ENCODE data around the gene ZNF324. TPM values are rescaled to one million over a fixed set of nuclear protein-coding genes. Genes with fewer than 3 reads are reported as not detected.

Gene ZNF324
- polyA plus RNA-seq, 1 of the 3 experiments (the other 2 are of a cell fraction), result 5.6 TPM

DNA sequence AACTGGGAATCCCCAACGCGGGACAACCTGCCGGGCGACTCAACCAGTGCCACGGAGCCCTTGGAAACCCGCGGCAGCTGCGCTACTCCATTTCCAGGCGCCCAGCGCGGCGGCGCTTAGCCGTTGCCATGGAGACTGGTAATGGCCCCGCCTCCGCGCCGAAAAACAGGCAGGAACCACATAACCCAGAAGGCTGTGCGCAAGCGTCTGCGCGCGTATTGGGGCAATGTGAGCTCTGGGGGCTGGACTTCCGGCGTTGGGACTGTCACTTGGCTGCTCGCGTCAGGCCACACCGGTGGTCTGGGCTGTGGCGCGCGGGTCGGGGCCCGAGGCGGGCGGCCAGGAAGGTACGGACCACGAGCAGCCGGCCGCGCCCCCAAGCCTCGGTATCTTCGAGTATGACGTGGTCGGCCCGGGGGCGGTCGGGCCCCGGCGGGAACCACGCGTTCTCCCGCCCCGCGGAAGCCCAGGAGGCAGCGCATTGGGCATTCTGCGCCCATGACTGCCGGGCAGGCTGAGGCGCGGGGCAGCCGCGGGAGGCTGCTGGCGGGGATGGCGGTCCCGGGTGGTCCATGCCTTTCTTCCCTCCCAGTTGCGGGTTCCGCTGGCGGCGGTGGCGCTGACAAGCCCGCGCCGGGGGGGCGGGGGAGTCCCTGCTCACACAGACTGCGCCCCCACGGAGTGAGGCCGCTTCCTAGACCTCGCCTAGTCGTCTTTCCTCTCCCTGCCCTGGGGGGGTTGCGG, 15.3 kb upstream of the ZNF324 start, which contains the start of gene ZNF324B:
Gene ZNF324B, plus strand, starts transcription at position 265 of the 744 bp plus-strand sequence. CDS start 2,080 bp downstream, outside the sequence.
- TF ChIP-seq GABPA (IDR thresholded peaks at IDR 0.05; ENCODE audit: low read depth) (peak; percentile 92), MXI1 (IDR thresholded peaks at IDR 0.05; ENCODE audit: low read depth, low read length) (peak; percentile 94), PBX3 (IDR thresholded peaks at IDR 0.05) (peak; percentile 74), RCOR1 (IDR thresholded peaks at IDR 0.05; ENCODE audit: low read length) (no peak), ELF1 (IDR thresholded peaks at IDR 0.05) (0 out of 2 replicates have a peak, but pooled peaks have one; percentile 28), POLR2AphosphoS5 (IDR thresholded peaks at IDR 0.05; ENCODE audit: low read depth, low read length) (peak; percentile 56; the same call in 1 of the 2 replicates), YY1 (IDR thresholded peaks at IDR 0.05; ENCODE audit: low read depth) (peak; percentile 53; the same call in 1 of the 2 replicates), CHD2 (IDR thresholded peaks at IDR 0.05; ENCODE audit: low read length, partially characterized antibody) (peak; percentile 87), RXRA (IDR thresholded peaks at IDR 0.05; ENCODE audit: borderline replicate concordance, low read depth) (no peak), JUND (IDR thresholded peaks at IDR 0.05) (no peak), SIN3A (IDR thresholded peaks at IDR 0.05; ENCODE audit: borderline replicate concordance, low read depth, low read length) (peak; percentile 7; the same call in 1 of the 2 replicates), NRF1 (IDR thresholded peaks at IDR 0.05; ENCODE audit: low read depth, low read length) (peak; percentile 80)
- TF ChIP-seq, protein P1, sequence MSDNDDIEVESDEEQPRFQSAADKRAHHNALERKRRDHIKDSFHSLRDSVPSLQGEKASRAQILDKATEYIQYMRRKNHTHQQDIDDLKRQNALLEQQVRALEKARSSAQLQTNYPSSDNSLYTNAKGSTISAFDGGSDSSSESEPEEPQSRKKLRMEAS (IDR thresholded peaks at IDR 0.05; ENCODE audit: low read depth), result peak; percentile 50; the same call in 1 of the 2 replicates
- POLR2A ChIA-PET, result interaction anchor here (0.6 to 1.3 kb wide), 5 partner anchors 11 to 68 kb away, joined by 3 to 6 read pairs (median 3); partner anchors contain the start of genes ZBTB45, ZNF132 and ZNF324

GRCh38 chr19:58453743-58454142, 13.1 kb upstream of the ZNF324 start:
- POLR2A ChIA-PET, result no interaction called here
- TF ChIP-seq USF1 (IDR thresholded peaks at IDR 0.05; ENCODE audit: borderline replicate concordance, low read depth) (no peak), EP300 (IDR thresholded peaks at IDR 0.05; ENCODE audit: borderline replicate concordance in 1 of 2, low read depth in 1 of 2, low read length in 1 of 2) (no peak), SMC3 (IDR thresholded peaks at IDR 0.05; ENCODE audit: low read depth, low read length) (no peak), RXRA (IDR thresholded peaks at IDR 0.05; ENCODE audit: borderline replicate concordance, low read depth) (no peak), GABPA (IDR thresholded peaks at IDR 0.05; ENCODE audit: low read depth) (no peak), SIN3A (IDR thresholded peaks at IDR 0.05; ENCODE audit: borderline replicate concordance, low read depth, low read length) (no peak), CTCF (IDR thresholded peaks at IDR 0.05) (no peak), FOXM1 (IDR thresholded peaks at IDR 0.05; ENCODE audit: low read depth) (no peak), IRF3 (IDR thresholded peaks at IDR 0.05; ENCODE audit: low read depth, low read length) (no peak)
- TF ChIP-seq, protein P2, sequence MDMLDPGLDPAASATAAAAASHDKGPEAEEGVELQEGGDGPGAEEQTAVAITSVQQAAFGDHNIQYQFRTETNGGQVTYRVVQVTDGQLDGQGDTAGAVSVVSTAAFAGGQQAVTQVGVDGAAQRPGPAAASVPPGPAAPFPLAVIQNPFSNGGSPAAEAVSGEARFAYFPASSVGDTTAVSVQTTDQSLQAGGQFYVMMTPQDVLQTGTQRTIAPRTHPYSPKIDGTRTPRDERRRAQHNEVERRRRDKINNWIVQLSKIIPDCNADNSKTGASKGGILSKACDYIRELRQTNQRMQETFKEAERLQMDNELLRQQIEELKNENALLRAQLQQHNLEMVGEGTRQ (IDR thresholded peaks at IDR 0.05; ENCODE audit: borderline replicate concordance, low read depth, low read length), result no peak

More for the DNA sequence above, 15.3 kb upstream of the ZNF324 start, which contains the start of gene ZNF324B:
- H3K36me3 ChIP-seq (replicated peaks in 1 of 2; ENCODE audit: control insufficient read depth in 1 of 2, insufficient read depth in 2 of 2, low read length in 1 of 2), result peaks cover 1 to 22% of the 10 kb centered on the region in 2 experiments
- H2AFZ ChIP-seq (ENCODE audit: low read depth), result peak within 1 kb of the TSS; percentile 98
- peak within 1 kb of the TSS; percentile 62 for H3K9ac ChIP-seq
- no peaks in the 10 kb centered on the region for H3K79me2 ChIP-seq (ENCODE audit: insufficient read depth)
- peaks cover 0 to 7% of the 10 kb centered on the region in 2 experiments; a peak in 1 of 4 replicates for H3K4me1 ChIP-seq (ENCODE audit: control insufficient read depth in 1 of 2, insufficient read depth in 2 of 2, low read depth in 1 of 2, low read length in 1 of 2)
- CTCF ChIA-PET, result no interaction called here
- peak; percentile 97 for DNase-seq
- no peaks in the 10 kb centered on the region for H4K20me1 ChIP-seq (ENCODE audit: insufficient read depth)
- H3K27ac ChIP-seq (ENCODE audit: low read depth in 2 of 2, low read length in 1 of 2), result peak within 1 kb of the TSS in 1 of 2 experiments; percentile 30; a peak in 1 of 4 replicates
- no peaks in the 10 kb centered on the region for H3K9me2 ChIP-seq
- no peaks in the 10 kb centered on the region for H3F3A ChIP-seq (replicated peaks; ENCODE audit: insufficient read depth)
- H3K4me3 ChIP-seq (ENCODE audit: low read depth in 2 of 2, low read length in 1 of 2), result peak within 1 kb of the TSS; percentile 89 to 90
- no peaks in the 10 kb centered on the region; the same call in 1 of the 2 replicates for H3K9me3 ChIP-seq
- WGBS (ENCODE audit: low lambda C conversion rate), result 2% methylated on average over 20 of the region's 79 CpGs
- no peaks in the 10 kb centered on the region for H3K27me3 ChIP-seq (ENCODE audit: insufficient read depth)
- H3K4me2 ChIP-seq, result peak within 1 kb of the TSS; percentile 76

More at GRCh38 chr19:58453743-58454142, 13.1 kb upstream of the ZNF324 start:
- Histone ChIP-seq H3K4me1 (ENCODE audit: control insufficient read depth in 1 of 2, insufficient read depth in 2 of 2, low read depth in 1 of 2, low read length in 1 of 2) (peaks cover 0 to 7% of the 10 kb centered on the region in 2 experiments; a peak in 1 of 4 replicates), H3K27ac (ENCODE audit: low read depth in 2 of 2, low read length in 1 of 2) (no peak overlapping the region), H3K4me2 (no peak overlapping the region), H2AFZ (ENCODE audit: low read depth) (no peak overlapping the region), H3K4me3 (ENCODE audit: low read depth in 2 of 2, low read length in 1 of 2) (no peak overlapping the region), H3F3A (replicated peaks; ENCODE audit: insufficient read depth) (no peaks in the 10 kb centered on the region), H3K36me3 (replicated peaks in 1 of 2; ENCODE audit: control insufficient read depth in 1 of 2, insufficient read depth in 2 of 2, low read length in 1 of 2) (peaks cover 3 to 25% of the 10 kb centered on the region in 2 experiments), H3K27me3 (ENCODE audit: insufficient read depth) (no peaks in the 10 kb centered on the region), H4K20me1 (ENCODE audit: insufficient read depth) (no peaks in the 10 kb centered on the region), H3K9ac (no peak overlapping the region), H3K9me3 (no peaks in the 10 kb centered on the region; the same call in 1 of the 2 replicates), H3K9me2 (no peaks in the 10 kb centered on the region), H3K79me2 (ENCODE audit: insufficient read depth) (no peaks in the 10 kb centered on the region)
- WGBS (ENCODE audit: low lambda C conversion rate), result 91% methylated on average over 4 of the region's 6 CpGs
- CTCF ChIA-PET, result interaction anchor here (1.2 kb wide), 1 partner anchor 60 kb away, joined by 4 read pairs; no protein-coding TSS in a partner anchor
- no peak for DNase-seq
